Measurements from ENCODE around the gene GALNT2. TPM values are rescaled to one million over a fixed set of nuclear protein-coding genes. Genes with fewer than 3 reads are reported as not detected.
A peak's percentile ranks its signal among the peaks of the same experiment; 100 is the strongest.

The GALNT2 gene
- total and polyA plus RNA-seq, 2 of the 4 experiments (the other 2 are of a cell fraction), result 50.4 to 189 TPM

GRCh38 chr1:230067419-230067870, 407 bp downstream of the GALNT2 start:
- ChIA-PET POLR2A (ENCODE audit: unreplicated experiment) (no interaction called here), CTCF (interaction anchor here (0.6 kb wide), 1 partner anchor 205 kb away, joined by 4 read pairs; no protein-coding TSS in a partner anchor)
- H4K5ac ChIP-seq (ENCODE audit: low read depth, low read length), result no peak overlapping the region
- peak overlapping the region; percentile 44 for H2BK5ac ChIP-seq (ENCODE audit: low read depth, low read length, poor library complexity, severe bottlenecking)
- H2BK20ac ChIP-seq (ENCODE audit: low read depth, low read length), result no peak overlapping the region
- no peaks in the 10 kb centered on the region for H3K27me3 ChIP-seq (ENCODE audit: control insufficient read depth, insufficient read depth, low read length)
- H3K4me3 ChIP-seq (ENCODE audit: insufficient read depth, low read depth, low read length), result peak overlapping the region; percentile 81
- H3K9ac ChIP-seq (ENCODE audit: low read depth, low read length), result peak overlapping the region; percentile 89
- H3K4me2 ChIP-seq (ENCODE audit: low read depth, low read length), result peak overlapping the region; percentile 76
- in situ Hi-C loops (cut with MboI; ENCODE audit: low sequenced_read_pairs) (no loop called here), dilution Hi-C loops (cut with HindIII; ENCODE audit: low sequenced_read_pairs, unreplicated experiment) (no loop called here), intact Hi-C loops (cut with micrococcal nuclease) (loop anchor here (1.0 to 5.0 kb wide), 3 partner anchors 185 to 405 kb away; no protein-coding TSS in a partner anchor)
- H4K8ac ChIP-seq (ENCODE audit: low read depth in 2 of 2, low read length in 2 of 2), result peak overlapping the region in 1 of 2 experiments; percentile 8; a peak in 2 of 4 replicates
- ATAC-seq (ENCODE audit: low read depth), result peak; percentile 42
- no peak overlapping the region for H2BK15ac ChIP-seq (ENCODE audit: low read depth, low read length)
- H2AK5ac ChIP-seq (ENCODE audit: low read depth, low read length), result peak overlapping the region; percentile 10; the same call in 1 of the 2 replicates
- H4K91ac ChIP-seq (ENCODE audit: insufficient read depth, low read depth, low read length), result 0 out of 2 replicates have a peak overlapping the region, but pooled peaks have one; percentile 11
- no peaks in the 10 kb centered on the region for H3K9me3 ChIP-seq (ENCODE audit: control insufficient read depth, insufficient read depth, low read length)
- H4K20me1 ChIP-seq (ENCODE audit: insufficient read depth, low read length), result peaks cover 46% of the 10 kb centered on the region
- no peak overlapping the region for H2BK120ac ChIP-seq (ENCODE audit: low read depth, low read length)
- H3K9me1 ChIP-seq (ENCODE audit: insufficient read depth, low read length), result peaks cover 9% of the 10 kb centered on the region
- H2AFZ ChIP-seq (replicated peaks; ENCODE audit: low read length, poor library complexity), result peak overlapping the region; percentile 89
- peak overlapping the region; percentile 83; the same call in 1 of the 2 replicates for H3K56ac ChIP-seq (ENCODE audit: extremely low read depth, insufficient read depth, low read length)
- no peak for DNase-seq
- H3K14ac ChIP-seq (replicated peaks; ENCODE audit: low read depth, low read length), result 0 out of 2 replicates have a peak overlapping the region, but pooled peaks have one; percentile 22
- TF ChIP-seq USF2 (IDR thresholded peaks at IDR 0.05; ENCODE audit: low read depth, low read length), result no peak
- peak; percentile 26; the same call in 1 of the 2 replicates for TF ChIP-seq MAZ (IDR thresholded peaks at IDR 0.05; ENCODE audit: borderline replicate concordance, low read depth, low read length)
- no peak for TF ChIP-seq SMC3 (IDR thresholded peaks at IDR 0.05; ENCODE audit: low read depth, low read length)
- TF ChIP-seq CEBPB (IDR thresholded peaks at IDR 0.05; ENCODE audit: low read depth, low read length), result peak; percentile 51; the same call in 1 of the 2 replicates
- TF ChIP-seq POLR2A (IDR thresholded peaks at IDR 0.05; ENCODE audit: low read depth, low read length), result peak; percentile 7; the same call in 1 of the 2 replicates
- H3K23ac ChIP-seq (ENCODE audit: low read depth, low read length), result peak overlapping the region; percentile 79
- no TSS peak for BruUV-seq (replicated peaks)
- peaks cover 5 to 43% of the 10 kb centered on the region in 2 experiments; a peak in 3 of 4 replicates for H3K79me1 ChIP-seq (ENCODE audit: low read depth in 1 of 2, low read length in 2 of 2)
- H3K18ac ChIP-seq (ENCODE audit: low read depth, low read length), result peak overlapping the region; percentile 48
- H3K4ac ChIP-seq (ENCODE audit: low read depth, low read length), result peak overlapping the region; percentile 76; the same call in 1 of the 2 replicates
- H3K36me3 ChIP-seq (ENCODE audit: control insufficient read depth, insufficient read depth, low read length), result no peaks in the 10 kb centered on the region
- peaks cover 11% of the 10 kb centered on the region for H3K4me1 ChIP-seq (ENCODE audit: control insufficient read depth, insufficient read depth, low read length)
- H3K27ac ChIP-seq (ENCODE audit: insufficient read depth, low read length), result peak overlapping the region; percentile 78
- H2AK9ac ChIP-seq (replicated peaks; ENCODE audit: low read depth, low read length, poor library complexity), result peak overlapping the region; percentile 66
- 0% methylated on average over 11 of the region's 44 CpGs; no CpG with 5 or more reads in 1 of the 2 experiments for WGBS, 2 experiments (ENCODE audit: extremely low coverage in 2 of 2, insufficient read length in 1 of 2)

Measured in IMR-90 (cell line).